NK-92 (cell line): Measurements from ENCODE around the gene CDC25B.

Source experiments
- DNase-seq: peaks from one replicate; lab custom pipeline; 2025; ENCODE audit not compliant: unreplicated experiment; lab: John Stamatoyannopoulos, UW

Gene CDC25B

DNA sequence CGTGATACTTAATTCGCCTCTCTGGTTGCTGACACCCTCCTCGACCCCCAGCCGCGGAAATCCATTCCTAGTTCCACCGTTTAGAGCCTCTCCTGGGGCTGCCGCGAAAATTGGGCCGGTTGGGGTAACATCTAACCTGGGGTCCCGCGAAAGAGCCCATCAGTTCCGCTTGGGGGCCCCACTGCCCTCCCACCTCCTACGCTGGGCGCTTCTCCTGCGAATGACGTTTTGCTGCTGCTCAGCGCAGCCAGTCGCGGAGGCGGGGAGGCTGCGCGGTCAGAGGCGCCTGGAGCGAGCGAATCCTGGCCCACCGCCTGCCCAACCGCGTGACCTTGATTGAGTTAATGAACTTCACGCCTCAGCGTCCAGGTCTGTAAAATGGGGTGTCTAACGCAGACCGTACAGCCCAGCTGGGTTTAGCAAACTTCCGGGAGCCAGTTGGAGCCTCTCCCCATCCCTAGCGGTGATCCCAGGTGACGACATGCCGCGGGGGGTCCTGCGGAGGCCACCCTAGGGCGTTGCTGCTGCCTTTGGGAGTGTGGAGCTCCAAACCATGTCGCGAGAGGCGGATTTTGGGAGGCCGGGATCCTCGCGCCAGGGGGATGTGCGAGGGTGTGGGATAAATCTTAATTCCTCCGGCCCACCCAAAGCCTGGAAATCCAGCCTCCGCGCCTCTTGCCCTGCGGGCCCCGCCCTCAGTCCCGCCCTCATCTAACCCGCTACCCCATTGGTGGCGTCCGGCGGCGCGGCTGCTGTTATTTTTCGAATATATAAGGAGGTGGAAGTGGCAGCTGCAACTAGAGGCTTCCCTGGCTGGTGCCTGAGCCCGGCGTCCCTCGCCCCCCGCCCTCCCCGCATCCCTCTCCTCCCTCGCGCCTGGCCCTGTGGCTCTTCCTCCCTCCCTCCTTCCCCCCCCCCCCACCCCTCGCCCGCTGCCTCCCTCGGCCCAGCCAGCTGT is at the start of gene CDC25B:
Gene CDC25B (plus strand): TSS at position 800 of the 958 bp plus-strand sequence. CDS start 222 bp downstream, outside the sequence.
- DNase-seq = peak; percentile 64

DNA sequence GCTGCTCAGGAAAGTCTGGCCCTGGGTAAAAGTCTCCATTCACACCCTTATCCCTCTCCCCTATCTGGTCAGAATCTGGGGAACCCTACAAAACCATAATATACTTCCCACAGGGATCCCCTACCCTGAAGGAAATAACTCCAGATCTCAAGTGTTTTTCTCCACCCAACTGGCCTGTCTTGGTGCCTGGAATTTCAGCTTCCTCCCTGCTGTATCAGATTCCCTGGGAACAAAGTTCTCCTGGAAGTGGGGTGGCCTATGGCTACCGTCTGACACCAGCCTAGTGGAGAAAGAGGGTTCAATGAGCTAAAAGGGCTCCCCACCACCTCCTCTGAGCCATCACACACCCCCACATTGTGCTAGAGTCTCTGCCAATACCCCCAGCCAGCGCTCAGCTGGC is 48.6 kb upstream of the CDC25B start:
- no peak for DNase-seq

DNA sequence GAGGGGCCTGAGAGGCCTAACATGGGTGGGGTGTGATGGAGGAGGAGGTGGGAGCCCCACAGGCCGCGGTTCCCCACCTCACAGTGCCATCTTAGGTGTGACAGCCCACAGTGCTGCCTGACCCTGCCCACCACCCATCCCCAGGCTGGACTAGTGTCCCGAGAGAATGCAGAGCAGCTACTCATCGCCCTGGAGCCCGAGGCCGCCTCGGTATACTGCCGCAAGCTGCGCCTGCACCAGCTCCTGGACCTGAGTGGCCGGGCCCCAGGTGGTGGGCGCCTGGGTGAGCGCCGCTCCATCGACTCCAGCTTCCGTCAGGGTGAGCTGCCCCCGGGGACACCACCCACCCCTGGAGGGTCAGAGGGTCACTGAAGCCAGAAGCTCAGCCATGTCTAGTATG is 48.0 kb upstream of the CDC25B start:
- no peak for DNase-seq

DNA sequence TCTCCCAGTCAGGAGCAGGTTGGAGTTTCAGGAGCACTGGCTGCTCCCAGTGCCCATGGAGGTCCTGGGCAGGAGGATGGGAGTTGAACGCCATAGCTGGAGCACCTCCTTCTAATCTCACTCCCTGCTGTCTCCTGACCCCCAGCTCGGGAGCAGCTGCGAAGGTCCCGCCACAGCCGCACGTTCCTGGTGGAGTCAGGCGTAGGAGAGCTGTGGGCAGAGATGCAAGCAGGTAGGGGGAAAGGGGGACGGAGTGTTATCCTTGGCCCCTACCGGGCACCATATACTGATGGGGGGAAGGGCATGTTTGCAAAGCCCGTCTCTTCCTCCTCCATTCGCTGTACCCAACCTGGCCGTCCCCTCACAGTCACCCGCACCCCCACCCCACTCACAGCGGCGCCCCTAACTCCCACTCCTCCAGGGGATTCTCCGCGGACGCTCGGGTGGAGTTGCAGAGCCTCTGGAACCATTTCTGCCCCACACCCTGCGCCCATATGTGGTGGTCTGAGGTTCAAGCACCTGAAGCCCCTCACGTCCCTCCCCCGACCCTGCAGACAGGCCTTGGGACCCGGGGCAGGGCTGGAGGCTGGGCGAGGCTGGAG is 46.9 kb upstream of the CDC25B start:
- DNase-seq = no peak

DNA sequence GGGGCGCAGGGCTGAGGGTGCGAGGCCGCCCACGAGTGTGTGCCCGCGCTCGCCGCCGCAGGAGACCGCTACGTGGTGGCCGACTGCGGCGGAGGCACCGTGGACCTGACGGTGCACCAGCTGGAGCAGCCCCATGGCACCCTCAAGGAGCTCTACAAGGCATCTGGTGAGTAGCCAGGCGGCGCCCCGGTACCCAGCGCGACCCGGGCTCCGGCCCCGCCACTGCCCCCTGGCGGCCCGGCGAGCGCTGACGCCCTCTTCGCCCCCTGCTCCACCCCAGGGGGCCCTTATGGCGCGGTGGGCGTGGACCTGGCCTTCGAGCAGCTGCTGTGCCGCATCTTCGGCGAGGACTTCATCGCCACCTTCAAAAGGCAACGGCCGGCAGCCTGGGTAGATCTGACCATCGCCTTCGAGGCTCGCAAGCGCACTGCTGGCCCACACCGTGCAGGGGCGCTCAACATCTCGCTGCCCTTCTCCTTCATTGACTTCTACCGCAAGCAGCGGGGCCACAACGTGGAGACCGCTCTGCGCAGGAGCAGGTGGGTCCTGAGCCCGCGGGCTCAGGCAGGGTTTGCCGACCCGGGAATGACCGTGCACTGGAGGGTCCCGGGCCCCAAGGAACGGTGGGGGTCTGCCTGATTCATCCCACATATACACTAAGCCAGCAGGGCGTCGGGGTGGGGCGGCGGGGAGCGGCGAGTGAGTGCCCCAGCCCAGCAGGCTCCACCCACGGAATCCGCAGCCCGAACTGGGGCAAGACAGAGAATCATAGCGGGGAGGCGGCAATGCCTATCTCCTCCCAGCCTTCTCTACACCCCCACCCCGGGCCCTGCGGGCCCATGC is 46.2 kb upstream of the CDC25B start:
- DNase-seq = no peak

DNA sequence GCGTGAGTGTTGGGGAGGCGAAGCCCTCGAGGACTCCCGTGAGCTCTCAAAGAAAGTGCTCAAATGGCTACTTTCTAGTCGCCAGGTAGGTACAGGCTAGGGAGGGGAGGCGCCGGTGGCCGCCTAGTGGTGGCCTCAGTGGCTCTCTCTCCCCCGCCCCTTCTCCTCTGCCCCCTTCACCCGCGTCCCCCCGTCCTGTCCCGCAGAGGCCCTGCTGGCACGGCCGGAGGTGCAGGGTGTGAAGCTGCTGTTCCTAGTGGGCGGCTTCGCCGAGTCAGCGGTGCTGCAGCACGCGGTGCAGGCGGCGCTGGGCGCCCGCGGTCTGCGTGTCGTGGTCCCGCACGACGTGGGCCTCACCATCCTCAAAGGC is 44.8 kb upstream of the CDC25B start:
- DNase-seq = no peak

DNA sequence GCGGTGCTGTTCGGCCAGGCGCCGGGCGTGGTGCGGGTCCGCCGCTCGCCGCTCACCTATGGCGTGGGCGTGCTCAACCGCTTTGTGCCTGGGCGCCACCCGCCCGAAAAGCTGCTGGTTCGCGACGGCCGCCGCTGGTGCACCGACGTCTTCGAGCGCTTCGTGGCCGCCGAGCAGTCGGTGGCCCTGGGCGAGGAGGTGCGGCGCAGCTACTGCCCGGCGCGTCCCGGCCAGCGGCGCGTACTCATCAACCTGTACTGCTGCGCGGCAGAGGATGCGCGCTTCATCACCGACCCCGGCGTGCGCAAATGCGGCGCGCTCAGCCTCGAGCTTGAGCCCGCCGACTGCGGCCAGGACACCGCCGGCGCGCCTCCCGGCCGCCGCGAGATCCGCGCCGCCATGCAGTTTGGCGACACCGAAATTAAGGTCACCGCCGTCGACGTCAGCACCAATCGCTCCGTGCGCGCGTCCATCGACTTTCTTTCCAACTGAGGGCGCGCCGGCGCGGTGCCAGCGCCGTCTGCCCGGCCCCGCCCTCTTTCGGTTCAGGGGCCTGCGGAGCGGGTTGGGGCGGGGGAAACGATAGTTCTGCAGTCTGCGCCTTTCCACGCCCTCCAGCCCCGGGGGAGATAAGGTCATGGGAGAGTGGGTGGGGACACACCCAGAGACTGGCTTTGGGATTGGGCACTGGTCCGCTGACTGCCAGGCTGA is 44.3 kb upstream of the CDC25B start:
- peak; percentile 12 for DNase-seq

DNA sequence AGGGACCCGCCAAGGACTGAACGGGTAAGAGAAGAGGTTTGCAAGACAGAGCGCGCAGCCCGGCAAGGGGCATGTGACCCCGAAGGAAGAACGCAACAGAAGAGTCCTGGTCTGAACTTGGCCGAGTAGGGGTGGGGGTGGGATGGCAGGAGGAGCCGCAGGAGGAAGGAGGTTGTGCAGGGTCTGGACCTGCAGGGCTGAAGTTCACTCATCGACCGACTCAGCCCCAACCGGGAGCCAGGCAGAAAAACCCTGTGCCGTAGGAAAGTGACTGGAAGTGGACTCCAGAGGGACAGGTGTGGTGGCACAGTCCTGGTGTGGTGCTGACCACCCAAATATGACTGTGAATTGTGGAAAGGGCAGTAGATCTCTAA is 43.7 kb upstream of the CDC25B start:
- no peak for DNase-seq

DNA sequence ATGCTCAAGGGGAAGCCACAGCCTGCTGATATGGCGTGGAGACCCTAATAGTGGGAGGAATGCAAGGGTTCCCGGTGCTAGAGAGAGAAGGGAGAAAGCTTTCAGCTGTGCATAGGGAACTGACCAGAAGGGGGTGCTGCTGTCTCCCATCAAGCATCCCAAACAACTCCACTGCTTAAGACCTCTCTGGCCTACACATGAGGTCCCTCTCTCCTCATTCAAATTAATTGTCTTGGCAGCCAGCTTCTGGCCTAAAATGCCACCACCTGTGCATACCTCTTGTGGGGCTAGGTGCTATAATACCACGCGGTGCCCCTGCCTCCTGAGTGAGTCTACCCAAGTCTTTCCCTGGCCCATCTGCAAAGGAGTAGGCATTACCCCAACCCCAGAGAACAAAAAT is 43.0 kb upstream of the CDC25B start:
- no peak for DNase-seq

DNA sequence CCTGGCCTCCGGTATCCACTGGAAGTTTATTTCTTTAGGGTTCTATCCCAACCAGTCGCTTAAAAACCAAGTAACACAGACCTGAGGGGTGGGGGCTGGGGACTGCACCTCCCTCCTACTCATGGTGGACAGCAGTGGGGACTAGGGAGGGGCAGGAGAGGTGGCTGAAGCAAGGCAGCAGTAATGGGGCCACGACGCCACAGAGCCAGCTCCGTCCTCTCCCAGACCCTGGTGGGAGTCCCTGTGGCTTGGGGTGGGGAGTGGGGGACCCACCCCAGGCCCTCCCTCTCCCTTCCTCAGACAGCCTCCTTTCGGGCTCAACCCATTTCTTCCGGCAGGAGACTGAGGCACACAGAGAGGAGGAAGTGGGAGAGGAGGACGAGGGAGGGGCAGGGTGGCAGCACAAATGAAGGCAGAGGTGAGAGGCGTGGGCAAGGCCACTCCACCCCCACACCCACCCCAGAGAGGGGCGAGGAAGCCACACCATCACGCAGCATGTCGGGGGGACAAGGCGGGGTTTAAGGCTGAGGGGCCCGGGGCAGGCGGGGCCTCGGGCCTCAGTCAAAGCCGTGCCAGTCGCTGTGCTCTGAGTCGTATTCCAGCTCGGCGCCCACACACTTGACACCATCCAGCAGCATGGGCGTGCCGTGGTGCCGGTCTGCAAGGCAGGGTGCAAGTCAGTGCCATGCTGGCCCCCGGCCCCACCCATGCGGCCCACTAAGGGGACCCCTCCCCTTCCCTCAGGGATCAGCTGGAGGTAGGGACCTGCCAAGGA is 42.4 kb upstream of the CDC25B start:
- no peak for DNase-seq

DNA sequence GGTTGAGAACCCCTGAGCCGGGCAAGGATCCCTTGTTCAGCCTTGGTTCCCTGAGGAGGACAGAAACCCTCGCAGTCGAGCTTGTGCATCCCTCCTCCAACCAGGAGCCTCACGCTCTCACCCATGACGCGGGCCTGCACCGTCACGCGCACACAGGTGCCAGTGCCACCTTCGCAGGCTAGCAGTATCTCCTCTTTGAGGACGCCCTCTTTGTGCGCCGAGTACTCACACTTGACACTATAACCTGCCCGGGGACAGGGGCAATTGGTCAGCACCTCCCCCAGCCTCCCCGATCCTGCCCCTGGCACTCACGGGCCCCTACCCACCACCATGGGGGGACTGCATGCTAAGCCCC is 41.9 kb upstream of the CDC25B start:
- no peak for DNase-seq

DNA sequence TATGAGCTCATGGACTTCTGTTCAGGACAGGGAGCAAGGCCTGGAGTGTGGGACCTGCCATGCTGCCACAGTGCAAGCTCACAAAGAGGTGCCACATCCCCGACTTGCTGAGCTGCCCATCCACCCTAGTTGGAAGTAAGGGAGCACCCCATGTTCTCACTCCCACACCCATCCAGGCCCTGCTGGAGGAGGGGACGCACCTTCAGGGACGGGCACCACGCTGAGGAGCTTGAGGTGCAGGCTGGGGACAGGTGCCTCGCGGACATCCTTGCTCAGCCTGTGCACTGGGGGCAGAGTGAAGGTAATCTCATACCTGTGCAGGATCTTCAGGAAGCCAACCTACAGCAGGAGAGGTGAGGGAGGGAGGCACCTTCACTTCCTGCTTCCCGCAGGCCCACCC is 40.8 kb upstream of the CDC25B start:
- no peak for DNase-seq

DNA sequence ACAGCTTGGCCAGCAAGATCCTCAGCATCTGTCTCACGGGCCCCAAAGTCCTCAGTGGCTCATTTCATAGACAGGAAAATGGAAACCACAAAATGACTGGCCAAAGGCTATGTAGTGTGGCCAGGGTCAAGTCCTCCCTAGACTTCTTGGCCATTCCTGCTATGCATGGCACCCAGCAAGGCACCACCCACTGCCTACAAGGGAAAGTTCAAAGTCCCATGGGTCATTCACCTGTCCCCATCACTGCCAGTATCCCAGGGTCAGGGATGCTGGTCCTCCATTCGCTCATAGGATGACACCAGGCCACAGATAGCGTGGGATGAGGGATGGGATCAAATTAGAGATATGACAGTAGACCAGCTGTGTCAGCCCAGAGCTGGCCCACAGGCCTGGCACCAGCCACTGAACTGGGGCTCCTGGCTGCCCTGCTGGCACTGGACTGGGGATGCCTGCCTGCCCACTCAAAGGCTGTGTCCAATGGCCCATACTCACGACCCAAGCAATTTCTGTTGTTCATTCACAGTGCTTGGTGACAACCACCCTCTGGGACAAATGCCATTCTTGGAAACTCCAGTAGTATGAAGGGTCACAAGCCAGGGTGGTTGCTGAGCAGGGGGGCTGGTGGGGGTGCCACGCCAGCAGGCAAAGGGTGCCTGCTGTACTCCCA is 40.2 kb upstream of the CDC25B start:
- no peak for DNase-seq

DNA sequence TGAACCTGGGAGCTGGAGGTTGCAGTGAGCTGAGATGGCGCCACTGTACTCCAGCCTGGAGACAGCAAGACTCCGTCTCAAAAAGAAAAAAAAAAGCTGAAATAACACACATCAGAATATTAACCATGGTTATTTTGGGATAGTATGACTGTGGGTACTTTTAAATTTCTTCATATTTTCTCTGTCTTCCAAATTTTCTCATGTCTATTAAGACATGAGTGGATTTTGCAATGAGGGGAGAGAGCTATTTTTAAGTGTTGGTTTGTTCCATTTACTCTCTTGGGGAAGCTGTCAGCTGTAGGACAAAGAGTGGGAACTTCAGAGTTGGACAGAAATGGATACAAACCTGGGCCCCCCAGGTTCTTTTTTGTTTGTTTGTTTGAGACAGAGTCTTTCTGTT is 38.8 kb upstream of the CDC25B start:
- no peak for DNase-seq

DNA sequence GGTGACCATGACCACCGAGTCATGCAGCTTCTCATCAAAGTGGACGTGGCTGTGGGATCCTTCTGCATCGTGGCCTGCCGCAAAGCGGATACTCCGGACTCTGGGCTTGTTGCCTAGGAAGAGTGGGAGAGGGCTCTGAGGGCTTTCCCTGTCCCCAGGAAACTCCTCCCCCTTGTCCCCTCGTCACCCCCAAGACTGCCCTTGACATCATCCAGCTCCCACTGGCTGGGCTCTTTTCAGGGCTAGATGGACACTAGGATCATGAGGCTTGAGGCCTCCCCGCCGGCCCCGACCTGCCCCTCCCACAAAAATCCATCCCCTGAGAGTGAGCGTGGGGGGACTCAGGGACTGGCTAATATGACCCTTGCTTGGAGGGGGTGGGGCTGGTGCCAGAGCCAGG is 37.5 kb upstream of the CDC25B start:
- DNase-seq = no peak

DNA sequence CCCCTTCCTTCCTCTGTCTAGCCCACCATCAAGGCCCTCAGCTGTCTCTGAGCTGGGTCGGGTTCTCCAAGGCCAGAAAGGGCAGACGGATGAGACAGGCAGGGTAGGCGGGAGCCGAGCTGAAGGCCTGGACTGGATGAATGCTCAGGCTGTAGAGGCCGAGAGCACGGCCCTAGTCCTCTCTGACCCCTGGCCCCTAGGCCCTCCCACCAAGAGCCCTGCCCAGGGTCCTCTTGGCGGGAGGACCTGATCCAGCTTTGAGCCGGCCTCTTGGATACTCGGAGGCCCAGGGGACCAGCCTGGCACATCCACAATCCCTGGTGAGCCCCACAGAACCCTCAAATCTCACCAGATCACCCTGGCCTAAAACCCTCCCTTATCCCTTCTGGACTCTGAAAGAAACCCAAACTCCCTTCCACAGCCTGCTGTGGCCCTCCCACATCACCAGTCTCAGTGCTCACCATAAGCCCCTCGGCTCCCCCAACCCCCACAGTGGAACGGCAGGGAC is 36.7 kb upstream of the CDC25B start:
- no peak for DNase-seq

DNA sequence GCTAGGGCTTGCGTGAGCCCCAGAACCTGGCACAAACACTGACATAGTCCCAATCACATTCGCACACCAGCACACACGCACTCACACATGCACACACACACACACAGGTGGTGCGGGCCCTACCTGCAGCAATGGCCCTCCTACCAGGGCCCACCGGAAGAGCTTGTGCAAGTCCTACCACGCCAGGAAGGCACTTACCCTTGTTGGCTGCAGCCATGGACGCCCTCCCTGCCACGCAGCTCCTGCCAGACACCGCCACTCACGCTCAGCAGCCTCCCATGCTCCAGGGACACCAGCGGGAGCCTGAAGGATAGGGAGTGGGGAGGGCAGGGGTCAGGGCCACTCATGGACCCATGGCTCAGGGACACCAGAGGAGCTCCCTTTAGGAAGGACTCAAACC is 36.2 kb upstream of the CDC25B start:
- no peak for DNase-seq

DNA sequence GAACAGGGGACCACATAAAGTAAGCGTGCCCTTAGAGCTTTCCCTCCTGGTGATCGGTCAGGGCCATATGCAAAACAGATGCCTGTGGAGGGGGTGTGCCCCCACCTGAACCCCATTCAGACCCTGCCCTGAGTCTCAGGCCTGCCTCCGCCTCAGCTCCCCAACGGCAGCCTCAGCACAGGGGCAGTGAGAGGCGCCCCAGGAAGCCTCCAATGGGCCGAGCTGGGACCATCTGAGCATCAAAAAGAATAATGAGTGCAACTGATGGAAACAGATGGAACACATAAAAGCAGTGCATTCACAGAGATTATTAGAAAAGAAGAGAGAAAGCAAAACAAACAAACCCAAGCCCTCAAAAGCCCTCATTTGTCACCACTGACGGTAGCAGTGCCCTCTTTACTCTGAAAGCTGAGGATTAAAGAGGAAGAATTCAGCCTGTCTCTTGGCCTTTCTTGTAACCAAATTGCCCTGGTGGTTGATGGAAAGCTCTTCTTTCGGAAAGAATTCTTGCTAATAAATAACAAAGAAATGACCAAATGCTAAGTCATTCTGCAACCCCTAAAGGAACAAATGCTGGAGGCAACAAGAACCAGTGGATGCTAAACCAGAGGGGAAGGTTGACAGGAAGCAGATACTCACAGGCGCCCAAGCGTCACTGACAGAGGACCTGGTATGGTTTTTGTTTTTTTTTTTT is 35.3 kb upstream of the CDC25B start:
- no peak for DNase-seq
